IMR-90 (cell line): ENCODE data around the gene CXCL16.

Experiments
- CTCF ChIP-seq: conservative IDR thresholded peaks from 2 replicates; pipeline ENCODE4 v1.5.1; 2012; ENCODE audit warnings: mild to moderate bottlenecking, low read depth, low read length, improper control_type of control experiment
- FOS ChIP-seq: fragments of 150-350 bp; IDR thresholded peaks from 2 replicates; pipeline ENCODE4 v1.6.1; 2016; ENCODE audit warnings: low read depth, low read length

GRCh38 chr17:4753392-4753791 lies 13.7 kb upstream of the CXCL16 start:
- TF ChIP-seq FOS: no peak
- TF ChIP-seq CTCF: no peak
